Heart right ventricle (tissue), 16 donors: ENCODE data around the gene DLGAP1. TPM values are rescaled to one million over a fixed set of nuclear protein-coding genes. Genes with fewer than 3 reads are reported as not detected.

ENCODE experiments used
- ATAC-seq, 8 donors: fragments of 200-7000 bp; cut with Tn5 transposase; one replicate each; pipeline ENCODE4 v1.9.1; 2020; ENCODE audit warnings: mild to moderate bottlenecking in 8 of 8, moderate library complexity in 8 of 8, moderate number of reproducible peaks in 1 of 8
- DNase-seq, 2 donors: peaks; one replicate each; pipeline ENCODE4 v3.0.0-alpha.2; 2020
- H3K27ac ChIP-seq, 10 donors: fragments of 200-600 bp; sonication (generic) in 2 of 10; one replicate each; pipeline versions ENCODE4 v1.5.0 to v1.8.0; 2020 to 2022; ENCODE audit warnings: mild to moderate bottlenecking in 3 of 10
- H3K27me3 ChIP-seq, 7 donors: fragments of 200-600 bp; one replicate each; pipeline ENCODE4 v1.8.0; 2021 to 2022; ENCODE audit warnings: mild to moderate bottlenecking in 2 of 7
- H3K36me3 ChIP-seq, 9 donors: fragments of 200-600 bp; sonication (generic) in 1 of 9; one replicate each; pipeline versions ENCODE4 v1.5.0 to v1.8.0; 2020 to 2022; ENCODE audit warnings: mild to moderate bottlenecking in 2 of 9
- H3K4me1 ChIP-seq, 9 donors: fragments of 200-600 bp; sonication (generic) in 1 of 9; one replicate each; pipeline versions ENCODE4 v1.5.0 to v1.8.0; 2020 to 2022; ENCODE audit warnings: mild to moderate bottlenecking in 4 of 9
- H3K4me3 ChIP-seq, 10 donors: fragments of 200-600 bp; sonication (generic) in 2 of 10; one replicate each; pipeline versions ENCODE4 v1.5.0 to v1.8.0; 2020 to 2022; ENCODE audit warnings: mild to moderate bottlenecking in 7 of 10, moderate library complexity in 2 of 10
- H3K9me3 ChIP-seq, 11 donors: fragments of 200-600 bp in 10 of 11; sonication (generic) in 2 of 11; one replicate each; pipeline versions ENCODE4 v1.5.0 to v1.8.0; 2013 to 2022; ENCODE audit warnings: mild to moderate bottlenecking in 2 of 11, control low read depth in 1 of 11, moderate library complexity in 1 of 11
- WGBS, 2 donors: extraction: QIAGEN DNeasy Blood & Tissue Kit; methylation state at CpG; one replicate each; pipeline ENCODE4 v1.1.7; 2013; ENCODE audit warnings: inconsistent platforms in 1 of 2; 5-methylcytosine and 5-hydroxymethylcytosine counted together
- intact Hi-C, 10 donors: fragments of 100-400 bp; cut with DNase I; formaldehyde crosslinking; loops; one replicate each; pipeline versions ENCODE4 v1.11.1 to v1.14.2; 2022
- polyA plus RNA-seq, 2 donors: library from polyadenylated mRNA; stranded (reverse); fragments of 200-250 nt; gene quantifications; one replicate each; pipeline ENCODE4 v1.2.3, GENCODE V29; 2013
- total RNA-seq, 10 donors: library from RNA; stranded (reverse); fragmentation: NEBNext Ultra II Directional in 3 of 10; extraction: Animal tissue kit (Norgen Biotek cat#: 25700) in 3 of 10; gene quantifications; one replicate each; pipeline versions ENCODE4 v1.2.1 to v1.2.4, GENCODE V29; 2021 to 2023
- TF ChIP-seq, protein P1 (sequence below), 9 donors: fragments of 200-600 bp; sonication (generic) in 2 of 9; IDR thresholded peaks; one replicate each; pipeline versions ENCODE4 v1.5.0 to v1.8.0; 2021 to 2022; ENCODE audit warnings: antibody characterized with exemption in 9 of 9, mild to moderate bottlenecking in 5 of 9, moderate library complexity in 1 of 9
- donor health status: Arrhythmogenic right ventricular cardiomyopathy.
- donor health status: ischemic (EF 13 %, LVEDD 7.1; RV severe dilation, severe dysfunction).
- donor health status: healthy with polysubstance abuse.
- donor health status: DM: no; HTN: yes; CAD: no.
- donor health status: DM: no; HTN: no; CAD: no.
- donor health status: ischemic (EF 25% LVEDD 6.9; RV normal size, moderate dysfunction).
- donor health status: ischemic (EF 25% LVEDD 5.7; RV mildly dilated, moderate dysfunction).
- donor health status: healthy.
- donor health status: DM: yes; HTN: yes; CAD: no.
- donor health status: Ischemic cardiomyopathy.
- donor health status: ischemic (EF 35%, LVEDD 5.7; RV mildly dilated, moderate dysfunction).
- donor health status: nonischemic (EF 11% LVEDD 7.7; RV severe dilation, severe dysfunction).
- donor health status: DM: yes; HTN: yes; CAD: no.
- donor health status: PGD.
- donor health status: ischemic (EF 29% LVEDD 5.4; RV normal size, mild dysfunction).
- donor health status: nonischemic (EF 23%, LVEDD 6.1; RV moderate dilation, normal function).

Gene DLGAP1
- total and polyA plus RNA-seq, 12 donors: 0.07 to 7.2 (median 1.0) TPM; not detected in 2

DNA sequence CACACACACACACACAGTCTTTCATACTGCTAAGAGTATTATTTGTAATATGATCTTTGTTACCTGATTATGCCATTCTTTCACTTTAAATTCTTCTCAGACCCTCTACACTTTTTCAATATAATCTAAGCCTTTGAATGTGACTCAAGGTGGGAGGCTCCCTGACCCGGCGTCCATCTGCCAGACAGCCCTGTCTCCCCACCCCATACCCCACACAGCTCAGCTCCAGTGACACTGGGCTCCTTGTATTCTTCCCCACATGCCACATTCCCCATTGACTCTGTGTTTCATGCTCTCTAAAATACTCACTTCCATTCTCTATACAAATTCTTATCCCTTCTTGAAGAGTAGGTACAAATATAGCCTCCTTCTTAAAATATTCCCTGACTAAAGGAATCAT is 563.0 kb downstream of the DLGAP1 start:
- intact Hi-C loops: no loop called here
- Histone ChIP-seq H3K36me3 (no peaks in the 10 kb centered on the region), H3K27ac (no peak overlapping the region), H3K4me3 (no peak overlapping the region), H3K9me3 (no peaks in the 10 kb centered on the region), H3K4me1 (peaks cover 3 to 33% (median 14%) of the 10 kb centered on the region in 9 donors), H3K27me3 (no peaks in the 10 kb centered on the region)
- ATAC-seq: no peak
- no peak for DNase-seq
- TF ChIP-seq, protein P1, sequence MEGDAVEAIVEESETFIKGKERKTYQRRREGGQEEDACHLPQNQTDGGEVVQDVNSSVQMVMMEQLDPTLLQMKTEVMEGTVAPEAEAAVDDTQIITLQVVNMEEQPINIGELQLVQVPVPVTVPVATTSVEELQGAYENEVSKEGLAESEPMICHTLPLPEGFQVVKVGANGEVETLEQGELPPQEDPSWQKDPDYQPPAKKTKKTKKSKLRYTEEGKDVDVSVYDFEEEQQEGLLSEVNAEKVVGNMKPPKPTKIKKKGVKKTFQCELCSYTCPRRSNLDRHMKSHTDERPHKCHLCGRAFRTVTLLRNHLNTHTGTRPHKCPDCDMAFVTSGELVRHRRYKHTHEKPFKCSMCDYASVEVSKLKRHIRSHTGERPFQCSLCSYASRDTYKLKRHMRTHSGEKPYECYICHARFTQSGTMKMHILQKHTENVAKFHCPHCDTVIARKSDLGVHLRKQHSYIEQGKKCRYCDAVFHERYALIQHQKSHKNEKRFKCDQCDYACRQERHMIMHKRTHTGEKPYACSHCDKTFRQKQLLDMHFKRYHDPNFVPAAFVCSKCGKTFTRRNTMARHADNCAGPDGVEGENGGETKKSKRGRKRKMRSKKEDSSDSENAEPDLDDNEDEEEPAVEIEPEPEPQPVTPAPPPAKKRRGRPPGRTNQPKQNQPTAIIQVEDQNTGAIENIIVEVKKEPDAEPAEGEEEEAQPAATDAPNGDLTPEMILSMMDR (IDR thresholded peaks at IDR 0.05): no peak
- WGBS, 2 donors: 54 to 57% methylated on average over 2 of the region's 2 CpGs

DNA sequence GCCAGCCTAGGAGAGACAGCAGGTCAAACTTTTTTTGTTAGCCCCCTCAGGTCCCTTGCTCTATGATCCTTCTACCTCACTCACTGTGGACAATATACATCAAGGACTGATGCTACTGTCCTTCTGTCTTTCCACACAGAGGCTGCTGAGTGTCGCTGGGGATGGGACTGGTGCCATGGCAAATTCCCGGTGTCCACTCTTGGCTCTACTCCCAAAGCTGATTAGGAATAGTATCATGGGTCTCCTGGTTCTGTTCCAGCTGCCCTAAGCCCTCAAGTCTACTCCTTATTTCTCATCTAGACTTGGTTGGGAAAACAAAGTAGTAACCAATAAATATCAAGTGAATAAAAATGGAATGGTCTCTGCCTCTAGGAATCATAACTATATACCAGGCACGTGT is 563.9 kb downstream of the DLGAP1 start:
- H3K4me1 ChIP-seq: peaks cover 3 to 42% (median 17%) of the 10 kb centered on the region in 9 donors
- no peaks in the 10 kb centered on the region for H3K9me3 ChIP-seq
- WGBS, 2 donors: 21 to 24% methylated on average over 3 of the region's 3 CpGs
- no peaks in the 10 kb centered on the region for H3K36me3 ChIP-seq
- DNase-seq: no peak
- no peaks in the 10 kb centered on the region for H3K27me3 ChIP-seq
- ATAC-seq: no peak
- intact Hi-C loops: no loop called here
- no peak overlapping the region for H3K4me3 ChIP-seq
- H3K27ac ChIP-seq: no peak overlapping the region
- TF ChIP-seq, protein P1 (IDR thresholded peaks at IDR 0.05): no peak

DNA sequence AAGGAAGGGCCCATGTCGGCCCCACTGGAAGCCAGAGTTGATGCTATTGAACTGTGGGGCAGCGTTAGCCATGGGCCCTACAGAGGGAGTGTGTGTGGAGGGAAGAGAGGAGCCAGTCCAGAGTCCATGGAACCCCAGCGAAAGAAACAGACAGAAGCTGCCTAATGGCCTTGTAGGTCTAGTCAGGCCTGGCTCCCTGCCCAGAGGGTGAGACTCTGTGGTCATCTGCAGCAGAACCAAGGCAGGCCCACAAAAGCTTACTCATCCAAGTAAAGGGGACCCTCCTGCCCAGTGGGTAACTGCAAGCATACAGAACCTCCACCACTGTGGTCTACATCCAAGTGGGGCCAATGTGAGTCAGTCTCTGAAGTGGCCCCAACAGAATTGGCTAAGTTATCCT is 565.3 kb downstream of the DLGAP1 start:
- no peaks in the 10 kb centered on the region for H3K27me3 ChIP-seq
- intact Hi-C loops: no loop called here
- ATAC-seq (no peak), DNase-seq (no peak)
- H3K4me1 ChIP-seq: peaks cover 3 to 51% (median 17%) of the 10 kb centered on the region in 9 donors
- no peaks in the 10 kb centered on the region for H3K36me3 ChIP-seq
- H3K27ac ChIP-seq: no peak overlapping the region
- WGBS, 2 donors: 93 to 98% methylated on average over 3 of the region's 3 CpGs
- TF ChIP-seq, protein P1 (IDR thresholded peaks at IDR 0.05): no peak
- H3K9me3 ChIP-seq: no peaks in the 10 kb centered on the region
- no peak overlapping the region for H3K4me3 ChIP-seq

DNA sequence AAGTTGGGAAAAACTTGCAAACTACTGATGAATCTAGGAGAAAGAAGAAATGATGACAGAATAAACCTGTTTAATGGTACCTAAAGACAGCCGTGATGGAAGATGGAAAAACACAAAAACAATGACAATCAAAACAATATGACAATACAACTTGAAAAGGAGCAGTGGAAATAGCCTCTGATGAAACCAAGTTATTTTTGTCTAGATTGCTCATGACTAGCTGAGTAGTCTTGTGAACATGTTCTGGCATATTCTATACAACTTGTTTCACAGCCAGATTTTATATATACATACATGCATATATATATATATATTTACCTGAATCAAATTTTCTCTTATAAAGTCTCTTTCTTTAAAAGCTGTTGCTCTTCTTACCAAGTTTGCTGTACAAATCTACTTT is 566.0 kb downstream of the DLGAP1 start:
- Histone ChIP-seq H3K27ac (no peak overlapping the region), H3K4me3 (no peak overlapping the region), H3K9me3 (no peaks in the 10 kb centered on the region), H3K36me3 (no peaks in the 10 kb centered on the region), H3K4me1 (peaks cover 3 to 51% (median 17%) of the 10 kb centered on the region in 9 donors), H3K27me3 (no peaks in the 10 kb centered on the region)
- ATAC-seq: peak in 1 of 8 donors; percentile 39
- TF ChIP-seq, protein P1 (IDR thresholded peaks at IDR 0.05): no peak
- no peak for DNase-seq
- intact Hi-C loops: no loop called here
- WGBS, 2 donors: 81 to 94% methylated on average over 1 of the region's 1 CpG
